Iris pigment epithelial cell (primary cell): ENCODE measurements around the gene FAM180B.
"Not testable (repeated sequence)": the region's sequence is repeated elsewhere in the genome, so short reads cannot be mapped to it uniquely, and the experiment has no call there.

Source experiments
- DNase-seq: peaks from one replicate; pipeline ENCODE4 v3.0.0-alpha.2; 2011; ENCODE audit warnings: low read depth

The FAM180B gene

GRCh38 chr11:47595029-47595428 lies 8.6 kb downstream of the FAM180B start:
- DNase-seq: no peak

- DNase-seq: no peak
Observed at GRCh38 chr11:47595967-47596366, 9.5 kb downstream of the FAM180B start.

GRCh38 chr11:47599902-47600301 lies 13.4 kb downstream of the FAM180B start:
- DNase-seq: no peak

- peak; percentile 33 for DNase-seq
Observed at GRCh38 chr11:47603295-47603694, 16.8 kb downstream of the FAM180B start.

- no peak for DNase-seq
Observed at GRCh38 chr11:47605921-47606320, 19.4 kb downstream of the FAM180B start.

GRCh38 chr11:47606731-47607130 lies 20.3 kb downstream of the FAM180B start:
- no peak for DNase-seq

GRCh38 chr11:47607380-47607779 lies 20.9 kb downstream of the FAM180B start:
- DNase-seq: peak; percentile 91

- no peak for DNase-seq
Observed at GRCh38 chr11:47609675-47610074, 23.2 kb downstream of the FAM180B start.

- DNase-seq: no peak
Observed at GRCh38 chr11:47611348-47611794, 24.9 kb downstream of the FAM180B start.

- no peak for DNase-seq
Observed at GRCh38 chr11:47615249-47615648, 28.8 kb downstream of the FAM180B start.

GRCh38 chr11:47616726-47617416 lies 30.4 kb downstream of the FAM180B start:
- DNase-seq: peak; percentile 84

GRCh38 chr11:47617417-47617809 lies 30.9 kb downstream of the FAM180B start:
- DNase-seq: peak; percentile 86

- no peak for DNase-seq
Observed at GRCh38 chr11:47620836-47621378, 34.4 kb downstream of the FAM180B start.

- DNase-seq: no peak
Observed at GRCh38 chr11:47626234-47626633, 39.8 kb downstream of the FAM180B start.

GRCh38 chr11:47628026-47628425 lies 41.5 kb downstream of the FAM180B start:
- DNase-seq: no peak

- DNase-seq: peak; percentile 49
Observed at GRCh38 chr11:47631473-47631872, 45.0 kb downstream of the FAM180B start.

GRCh38 chr11:47636331-47636730 lies 49.9 kb downstream of the FAM180B start:
- DNase-seq: not testable (repeated sequence)
